Large intestine (tissue), 1 donor: ENCODE data around the gene CEACAM5. TPM values are rescaled to one million over a fixed set of nuclear protein-coding genes. Genes with fewer than 3 reads are reported as not detected.

Experiments
- polyA plus RNA-seq: library from polyadenylated mRNA; unstranded; fragments of 120-200 nt; gene quantifications from one replicate; pipeline ENCODE4 v1.2.1, GENCODE V29; 2013

CEACAM5 gene
- polyA plus RNA-seq, 1 donor: 18.8 TPM

Other genes starting within 250 kb of the CEACAM5 start
- 1.5 TPM for gene CEACAM21, start 132.5 kb upstream of the CEACAM5 start, polyA plus RNA-seq
- 0.16 TPM for gene CEACAM4, start 81.6 kb upstream of the CEACAM5 start, polyA plus RNA-seq
- 0.09 TPM for gene CEACAM7, start 20.4 kb upstream of the CEACAM5 start, polyA plus RNA-seq
- 16.1 TPM for gene CEACAM6, start 46.9 kb downstream of the CEACAM5 start, polyA plus RNA-seq
- gene CEACAM3, start 88.0 kb downstream of the CEACAM5 start, polyA plus RNA-seq: 0.36 TPM
- not detected for gene LYPD4, start 136.1 kb downstream of the CEACAM5 start, polyA plus RNA-seq
- not detected for gene DMRTC2, start 136.4 kb downstream of the CEACAM5 start, polyA plus RNA-seq
- gene RPS19, start 151.6 kb downstream of the CEACAM5 start, polyA plus RNA-seq: 2,618 TPM
- gene CD79A, start 168.7 kb downstream of the CEACAM5 start, polyA plus RNA-seq: 0.75 TPM
- gene ARHGEF1, start 174.6 kb downstream of the CEACAM5 start, polyA plus RNA-seq: 63.6 TPM
- 0.24 TPM for gene ERFL, start 219.8 kb downstream of the CEACAM5 start, polyA plus RNA-seq